Measurements from ENCODE around the gene GORAB. TPM values are rescaled to one million over a fixed set of nuclear protein-coding genes. Genes with fewer than 3 reads are reported as not detected.

The GORAB gene
- polyA plus RNA-seq, 2 of the 4 experiments (the other 2 are of a cell fraction) = 7.5 to 15.1 TPM

- TF ChIP-seq, protein P1, sequence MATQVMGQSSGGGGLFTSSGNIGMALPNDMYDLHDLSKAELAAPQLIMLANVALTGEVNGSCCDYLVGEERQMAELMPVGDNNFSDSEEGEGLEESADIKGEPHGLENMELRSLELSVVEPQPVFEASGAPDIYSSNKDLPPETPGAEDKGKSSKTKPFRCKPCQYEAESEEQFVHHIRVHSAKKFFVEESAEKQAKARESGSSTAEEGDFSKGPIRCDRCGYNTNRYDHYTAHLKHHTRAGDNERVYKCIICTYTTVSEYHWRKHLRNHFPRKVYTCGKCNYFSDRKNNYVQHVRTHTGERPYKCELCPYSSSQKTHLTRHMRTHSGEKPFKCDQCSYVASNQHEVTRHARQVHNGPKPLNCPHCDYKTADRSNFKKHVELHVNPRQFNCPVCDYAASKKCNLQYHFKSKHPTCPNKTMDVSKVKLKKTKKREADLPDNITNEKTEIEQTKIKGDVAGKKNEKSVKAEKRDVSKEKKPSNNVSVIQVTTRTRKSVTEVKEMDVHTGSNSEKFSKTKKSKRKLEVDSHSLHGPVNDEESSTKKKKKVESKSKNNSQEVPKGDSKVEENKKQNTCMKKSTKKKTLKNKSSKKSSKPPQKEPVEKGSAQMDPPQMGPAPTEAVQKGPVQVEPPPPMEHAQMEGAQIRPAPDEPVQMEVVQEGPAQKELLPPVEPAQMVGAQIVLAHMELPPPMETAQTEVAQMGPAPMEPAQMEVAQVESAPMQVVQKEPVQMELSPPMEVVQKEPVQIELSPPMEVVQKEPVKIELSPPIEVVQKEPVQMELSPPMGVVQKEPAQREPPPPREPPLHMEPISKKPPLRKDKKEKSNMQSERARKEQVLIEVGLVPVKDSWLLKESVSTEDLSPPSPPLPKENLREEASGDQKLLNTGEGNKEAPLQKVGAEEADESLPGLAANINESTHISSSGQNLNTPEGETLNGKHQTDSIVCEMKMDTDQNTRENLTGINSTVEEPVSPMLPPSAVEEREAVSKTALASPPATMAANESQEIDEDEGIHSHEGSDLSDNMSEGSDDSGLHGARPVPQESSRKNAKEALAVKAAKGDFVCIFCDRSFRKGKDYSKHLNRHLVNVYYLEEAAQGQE (IDR thresholded peaks at IDR 0.05) = no peak
- TF ChIP-seq ZC3H11A (IDR thresholded peaks at IDR 0.05) (no peak), HDAC2 (IDR thresholded peaks at IDR 0.05) (no peak), KDM5A (IDR thresholded peaks at IDR 0.05) (no peak), FOSB (CRISPR knock-in tag; IDR thresholded peaks at IDR 0.05) (no peak), RFX5 (IDR thresholded peaks at IDR 0.05) (no peak), ZFP36 (IDR thresholded peaks at IDR 0.05; ENCODE audit: borderline replicate concordance, partially characterized antibody) (no peak), NR3C1 (IDR thresholded peaks at IDR 0.05) (no peak)
These were observed 36.2 kb downstream of the GORAB start (continued) for GRCh38 chr1:170568197-170568596.

- Histone ChIP-seq H3K27ac (no peak overlapping the region), H3K4me1 (no peaks in the 10 kb centered on the region), H3K4me2 (no peak overlapping the region), H3K4me3 (no peak overlapping the region), H3K9me3 (no peaks in the 10 kb centered on the region)
- CTCF ChIA-PET = no interaction called here
- ATAC-seq (no peak), FAIRE-seq (no peak), DNase-seq (ENCODE audit: low read depth in 1 of 2, low spot score in 1 of 2) (no peak)
- POLR2A ChIA-PET = no interaction called here
- peak; percentile 47 for TF ChIP-seq MAFK (IDR thresholded peaks at IDR 0.05; ENCODE audit: partially characterized antibody)
- no peak for TF ChIP-seq POLR2AphosphoS2 (conservative IDR thresholded peaks at IDR 0.05; ENCODE audit: low read length)
- WGBS (ENCODE audit: missing lambda C conversion rate) = 48% methylated on average over 3 of the region's 3 CpGs
These were observed 45.0 kb downstream of the GORAB start for GRCh38 chr1:170576980-170577379.

DNA sequence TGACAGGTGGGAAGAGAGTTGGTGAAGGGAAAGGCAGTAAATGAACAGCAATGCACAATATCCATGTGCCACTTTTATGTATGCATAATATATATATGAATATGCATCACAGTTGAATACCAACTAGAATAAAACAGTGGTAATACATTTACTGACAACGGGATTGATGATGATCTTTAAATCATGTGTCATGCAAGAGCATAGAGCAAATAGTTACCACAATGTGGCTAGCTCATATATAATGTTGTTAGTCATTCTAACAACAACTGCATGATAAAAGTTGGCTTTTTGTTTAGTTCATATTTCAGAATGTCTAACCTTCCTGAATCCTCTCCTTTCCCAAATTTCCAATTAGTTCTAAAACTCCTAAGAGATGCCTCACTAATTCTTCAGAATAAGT is 46.4 kb downstream of the GORAB start:
- FAIRE-seq = no peak
- DNase-seq (ENCODE audit: low read depth in 1 of 2, low spot score in 1 of 2) = no peak
- ATAC-seq = no peak
- H3K4me2 ChIP-seq = no peak overlapping the region
- WGBS (ENCODE audit: missing lambda C conversion rate) = 0% methylated on average over 1 of the region's 1 CpG
- H3K4me3 ChIP-seq = no peak overlapping the region
- ChIA-PET POLR2A (no interaction called here), CTCF (no interaction called here)
- H3K4me1 ChIP-seq = no peaks in the 10 kb centered on the region
- TF ChIP-seq, protein P1 (IDR thresholded peaks at IDR 0.05) = no peak
- TF ChIP-seq CTCF (IDR thresholded peaks at IDR 0.05) = no peak
- TF ChIP-seq HMGXB4 (CRISPR knock-in tag; IDR thresholded peaks at IDR 0.05; ENCODE audit: borderline replicate concordance) = no peak
- no peak for TF ChIP-seq TFCP2L1 (CRISPR knock-in tag; IDR thresholded peaks at IDR 0.05)
- no peak for TF ChIP-seq HDAC2 (IDR thresholded peaks at IDR 0.05)
- no peak overlapping the region for H3K27ac ChIP-seq
- H3K9me3 ChIP-seq = no peaks in the 10 kb centered on the region
